HG03095 (cell line): ENCODE measurements around the gene OLFM1.
"Not testable (repeated sequence)": the region's sequence is repeated elsewhere in the genome, so short reads cannot be mapped to it uniquely, and the experiment has no call there.

Source experiments
- ATAC-seq: cut with Tn5 transposase; IDR thresholded peaks from one replicate; pipeline ENCODE4 v1.9.1; 2021; ENCODE audit warnings: moderate library complexity; ENCODE audit not compliant: unreplicated experiment

OLFM1 gene

GRCh38 chr9:135056541-135056940, 30.9 kb upstream of the OLFM1 start:
- ATAC-seq, result no peak

GRCh38 chr9:135060461-135061116, 26.9 kb upstream of the OLFM1 start:
- no peak for ATAC-seq

DNA sequence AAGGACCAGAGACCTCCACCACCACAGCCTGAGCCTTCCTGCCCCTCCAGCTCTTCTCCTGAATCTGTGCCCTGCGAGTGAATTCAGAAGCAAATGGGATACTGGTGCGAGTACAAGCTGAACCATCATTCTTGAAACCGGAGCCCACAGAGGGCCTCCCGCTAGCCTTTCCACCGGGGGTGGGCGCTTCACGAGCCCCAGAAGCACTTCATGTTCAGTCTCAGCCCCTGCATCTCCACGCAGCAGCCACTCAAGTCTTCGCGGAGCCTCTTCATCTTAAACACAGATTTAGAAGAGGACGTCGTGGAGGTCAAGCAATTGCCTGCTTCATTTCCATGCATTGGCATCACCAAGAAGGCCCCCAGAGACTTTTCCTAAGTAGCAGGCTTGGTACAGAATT, 26.0 kb upstream of the OLFM1 start:
- no peak for ATAC-seq

- no peak for ATAC-seq
Measured at GRCh38 chr9:135062254-135062653, 25.2 kb upstream of the OLFM1 start.

GRCh38 chr9:135063466-135063865, 24.0 kb upstream of the OLFM1 start:
- ATAC-seq, result not testable (repeated sequence)

DNA sequence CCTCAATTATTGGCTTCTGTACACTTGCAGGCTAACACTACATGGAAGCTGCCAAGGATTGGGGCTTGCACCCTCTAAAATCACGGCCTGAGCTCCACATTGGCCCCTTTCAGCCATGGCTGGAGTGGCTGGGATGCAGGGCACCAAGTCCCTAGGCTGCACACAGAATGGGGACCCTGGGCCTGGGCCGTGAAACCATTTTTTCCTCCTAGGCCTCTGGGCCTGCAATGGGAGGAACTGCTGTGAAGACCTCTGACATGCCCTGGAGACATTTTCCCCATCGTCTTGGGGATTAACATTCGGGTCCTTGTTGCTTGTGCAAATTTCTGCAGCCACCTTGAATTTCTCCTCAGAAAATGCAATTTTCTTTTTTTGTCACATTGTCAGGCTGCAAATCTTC, 23.6 kb upstream of the OLFM1 start:
- ATAC-seq, result not testable (repeated sequence)

GRCh38 chr9:135065151-135065550, 22.3 kb upstream of the OLFM1 start:
- no peak for ATAC-seq

- ATAC-seq, result no peak
Measured at GRCh38 chr9:135065804-135066203, 21.7 kb upstream of the OLFM1 start.

- ATAC-seq, result no peak
Measured at GRCh38 chr9:135066291-135066690, 21.2 kb upstream of the OLFM1 start.

DNA sequence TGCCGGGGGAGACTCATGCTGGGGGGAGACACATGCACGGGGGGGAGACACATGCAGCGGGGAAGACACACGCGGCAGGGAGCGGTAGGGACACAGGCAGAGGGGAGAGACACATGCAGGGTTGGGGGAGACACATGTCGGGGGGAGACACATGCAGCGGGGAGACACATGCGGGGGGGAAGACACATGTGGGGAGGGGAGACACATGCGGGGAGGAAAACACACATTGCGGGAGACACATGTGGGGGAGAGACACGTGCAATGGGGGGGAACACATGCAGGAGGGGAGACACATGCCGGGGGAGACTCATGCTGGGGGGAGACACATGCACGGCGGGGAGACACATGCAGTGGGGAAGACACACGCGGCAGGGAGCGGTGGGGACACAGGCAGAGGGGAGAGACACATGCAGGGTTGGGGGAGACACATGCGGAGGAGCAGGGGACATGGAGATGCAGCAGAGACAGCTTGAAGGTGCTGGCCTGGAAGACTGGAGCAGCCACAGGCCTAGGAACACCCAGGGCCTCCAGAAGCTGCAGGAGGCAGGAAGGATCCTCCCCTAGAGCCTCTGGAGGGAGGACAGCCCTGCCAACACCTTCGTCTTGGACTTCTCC, 20.3 kb upstream of the OLFM1 start:
- no peak for ATAC-seq

GRCh38 chr9:135068776-135069415, 18.6 kb upstream of the OLFM1 start:
- ATAC-seq, result no peak

DNA sequence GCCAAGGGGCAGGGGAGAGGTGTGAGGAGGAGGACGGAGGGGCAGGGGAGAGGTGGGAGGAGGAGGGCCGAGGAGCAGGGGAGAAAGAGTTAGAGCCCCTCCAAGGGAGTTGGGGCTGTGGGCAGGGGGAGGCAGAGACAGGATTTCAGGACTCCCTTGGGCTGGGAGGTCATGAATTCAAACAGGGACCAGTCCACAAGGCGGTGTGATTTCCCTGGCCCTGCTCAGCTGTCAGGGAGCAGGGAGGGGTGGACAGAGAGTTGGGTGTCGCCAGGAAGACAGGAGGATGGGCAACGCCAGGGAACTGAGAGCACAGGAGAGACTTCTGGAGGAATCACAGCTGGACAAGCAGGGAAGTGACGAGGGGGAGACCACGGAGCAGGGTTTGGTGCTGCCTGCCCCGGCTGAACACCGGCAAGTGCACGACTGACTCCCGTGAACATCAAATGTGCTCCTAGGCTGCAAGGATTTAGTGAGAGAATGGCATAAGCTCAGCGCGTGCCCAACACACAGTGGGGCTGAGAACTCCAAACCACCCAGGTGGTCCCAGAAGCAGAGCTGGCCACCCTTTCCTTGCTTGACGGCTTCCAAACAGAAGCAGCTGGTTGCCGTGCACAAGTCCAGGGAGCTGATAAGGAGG, 17.8 kb upstream of the OLFM1 start:
- ATAC-seq, result no peak

GRCh38 chr9:135070198-135070951, 17.1 kb upstream of the OLFM1 start:
- ATAC-seq, result no peak

DNA sequence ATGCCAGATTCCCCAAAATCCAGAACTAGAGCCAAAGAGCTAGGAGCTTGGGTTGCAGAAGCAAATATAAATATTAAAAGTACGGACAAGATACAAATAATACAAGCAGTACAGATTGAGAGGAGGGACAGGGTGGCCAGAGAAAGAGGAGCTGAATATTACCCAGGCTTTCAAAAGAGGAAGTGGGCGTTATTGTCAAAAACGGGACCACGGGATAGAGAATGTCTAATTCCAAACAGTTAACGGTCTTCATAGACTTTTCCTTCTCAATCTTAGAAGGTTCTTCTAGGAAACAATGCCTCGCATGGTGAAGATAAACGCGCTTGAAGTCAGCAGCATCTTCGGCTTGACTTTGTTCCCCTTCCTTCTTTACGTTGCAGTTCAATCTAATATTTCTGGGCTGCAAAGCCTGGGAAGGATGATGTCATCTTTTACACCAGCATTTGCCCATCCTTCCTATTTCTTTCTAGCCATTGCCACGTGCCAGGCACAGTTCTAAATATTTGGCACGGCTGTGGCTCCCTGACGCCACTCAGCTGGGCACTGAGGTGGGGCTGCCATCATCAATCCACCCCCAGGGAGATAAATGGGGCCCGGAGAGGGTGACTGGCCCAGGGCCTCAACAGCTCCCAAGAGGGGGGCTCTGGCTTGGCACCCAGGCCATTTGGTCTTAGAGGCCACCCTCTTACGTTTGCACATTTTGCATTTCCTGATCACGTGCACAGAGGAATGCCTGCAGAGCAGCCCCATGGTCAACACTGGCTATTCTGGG, 16.3 kb upstream of the OLFM1 start:
- ATAC-seq, result no peak

DNA sequence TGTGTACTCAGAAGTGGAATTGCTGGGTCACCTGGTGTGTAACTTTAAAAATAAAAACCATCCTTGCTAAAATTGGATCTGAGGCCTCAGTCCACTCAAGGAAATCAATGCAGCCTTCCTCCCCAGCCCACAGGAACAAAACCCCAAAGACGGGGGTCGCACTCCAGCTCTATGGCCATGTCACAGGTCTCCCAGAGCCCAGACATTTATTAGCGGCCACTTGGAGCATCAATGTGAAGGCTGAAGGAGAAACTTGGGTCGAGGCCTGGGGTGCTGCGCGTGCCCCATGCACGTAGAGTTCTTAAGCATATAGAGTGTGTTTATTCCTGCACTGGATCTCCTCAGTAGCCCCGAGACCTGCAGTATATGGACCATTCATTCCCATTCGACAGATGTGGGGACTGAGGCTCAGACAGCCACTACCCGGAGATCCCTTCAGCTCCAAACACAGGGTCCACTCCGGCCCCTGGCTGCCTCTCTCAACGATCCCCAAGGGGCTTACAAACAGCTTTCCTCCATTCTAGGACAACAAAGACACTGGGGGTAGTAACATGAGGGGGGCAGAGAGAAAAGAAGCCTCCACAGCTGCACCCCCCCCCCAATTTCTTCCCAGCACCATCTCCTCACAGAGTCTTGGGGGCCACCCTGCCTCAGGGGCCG, 14.3 kb upstream of the OLFM1 start:
- ATAC-seq, result no peak

GRCh38 chr9:135073741-135074305, 13.6 kb upstream of the OLFM1 start:
- ATAC-seq, result no peak

DNA sequence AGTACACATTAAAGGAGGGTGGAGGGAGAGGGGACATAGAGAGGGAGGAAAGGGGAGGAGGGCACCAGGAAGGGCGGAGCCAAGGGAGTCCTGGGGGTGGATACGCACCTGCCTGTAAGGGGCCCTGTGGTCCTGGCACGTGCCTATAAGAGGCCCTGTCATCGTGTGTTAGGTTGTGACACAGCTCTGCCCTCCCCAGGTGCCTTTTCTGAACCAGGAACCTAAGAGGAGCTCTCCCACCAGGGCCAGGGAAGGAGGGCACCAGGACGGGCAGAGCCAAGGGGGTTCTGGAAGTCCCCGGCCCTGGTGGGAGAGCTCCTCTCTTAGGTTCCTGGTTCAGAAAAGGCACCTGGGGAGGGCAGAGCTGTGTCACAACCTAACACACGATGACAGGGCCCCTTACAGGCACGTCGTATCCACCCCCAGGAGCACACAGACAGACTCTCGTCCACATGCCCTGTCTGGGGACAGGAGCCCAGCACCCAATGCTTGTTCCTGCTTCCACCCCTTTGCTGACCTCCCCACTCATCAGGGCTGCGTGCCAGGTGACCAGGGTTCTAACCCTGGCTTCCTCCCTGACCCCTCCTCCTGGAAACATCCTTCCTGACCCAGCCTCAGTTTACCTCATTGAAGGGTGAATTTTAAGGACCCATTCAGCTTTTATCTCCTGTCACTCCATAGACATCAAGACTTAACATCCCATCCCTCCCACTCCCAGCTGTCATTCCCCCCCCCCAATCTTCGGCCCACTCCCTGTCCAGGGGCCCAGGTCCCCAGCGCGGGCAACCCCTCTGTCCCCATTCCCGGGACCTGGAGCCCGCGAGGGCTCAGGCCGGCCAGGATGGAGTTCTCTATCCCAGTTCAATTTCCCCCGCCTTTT, 12.9 kb upstream of the OLFM1 start:
- ATAC-seq, result no peak

DNA sequence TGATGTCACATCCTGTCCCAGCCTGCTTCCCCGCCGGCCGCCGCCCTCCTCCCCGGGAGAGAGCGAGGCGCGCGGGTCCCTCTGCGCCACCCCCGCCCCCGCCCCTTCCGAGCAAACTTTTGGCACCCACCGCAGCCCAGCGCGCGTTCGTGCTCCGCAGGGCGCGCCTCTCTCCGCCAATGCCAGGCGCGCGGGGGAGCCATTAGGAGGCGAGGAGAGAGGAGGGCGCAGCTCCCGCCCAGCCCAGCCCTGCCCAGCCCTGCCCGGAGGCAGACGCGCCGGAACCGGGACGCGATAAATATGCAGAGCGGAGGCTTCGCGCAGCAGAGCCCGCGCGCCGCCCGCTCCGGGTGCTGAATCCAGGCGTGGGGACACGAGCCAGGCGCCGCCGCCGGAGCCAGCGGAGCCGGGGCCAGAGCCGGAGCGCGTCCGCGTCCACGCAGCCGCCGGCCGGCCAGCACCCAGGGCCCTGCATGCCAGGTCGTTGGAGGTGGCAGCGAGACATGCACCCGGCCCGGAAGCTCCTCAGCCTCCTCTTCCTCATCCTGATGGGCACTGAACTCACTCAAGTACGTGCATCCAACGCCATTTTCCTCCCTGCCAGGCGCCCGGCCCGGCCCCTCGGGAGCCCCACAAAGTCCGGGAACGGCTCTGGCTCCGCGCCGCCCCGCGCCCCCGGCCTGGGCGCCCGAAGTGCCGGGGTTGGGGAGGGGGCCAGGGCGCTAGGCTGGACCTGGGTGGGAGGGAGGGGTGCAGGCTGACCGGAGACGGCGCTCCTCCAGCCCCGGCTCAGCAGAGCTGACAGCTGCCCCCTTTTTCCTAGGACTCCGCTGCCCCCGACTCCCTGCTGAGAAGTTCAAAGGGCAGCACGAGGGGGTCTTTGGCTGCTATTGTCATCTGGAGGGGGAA, 12.0 kb upstream of the OLFM1 start:
- no peak for ATAC-seq
